ENCODE measurements around the gene PTPRU.

- TF ChIP-seq FOXK2 (IDR thresholded peaks at IDR 0.05) (no peak), HDGF (IDR thresholded peaks at IDR 0.05; ENCODE audit: borderline replicate concordance) (no peak), FOXM1 (IDR thresholded peaks at IDR 0.05; ENCODE audit: borderline replicate concordance) (no peak), LEF1 (IDR thresholded peaks at IDR 0.05; ENCODE audit: borderline replicate concordance) (no peak), CTBP1 (IDR thresholded peaks at IDR 0.05; ENCODE audit: borderline replicate concordance) (no peak), L3MBTL2 (conservative IDR thresholded peaks at IDR 0.05) (no peak), SP1 (IDR thresholded peaks at IDR 0.05) (no peak), ZNF384 (IDR thresholded peaks at IDR 0.05) (no peak), PKNOX1 (IDR thresholded peaks at IDR 0.05) (no peak), TARDBP (IDR thresholded peaks at IDR 0.05) (no peak), SUZ12 (IDR thresholded peaks at IDR 0.05) (no peak), ARNT (IDR thresholded peaks at IDR 0.05) (no peak), ELF4 (IDR thresholded peaks at IDR 0.05) (no peak)
These were observed 18.1 kb upstream of the PTPRU start for GRCh38 chr1:29218223-29218622.

All from HEK293T (cell line).